Activated CD4-positive, alpha-beta T cell treated with anti-CD3 and anti-CD28 coated beads for 1 hour (primary cell): Measurements from ENCODE around the gene FCHO2.
"Not testable (repeated sequence)": the region's sequence is repeated elsewhere in the genome, so short reads cannot be mapped to it uniquely, and the experiment has no call there.

Experiments used
- DNase-seq: peaks from one replicate; pipeline ENCODE4 v3.0.0-alpha.2; 2020

The FCHO2 gene

GRCh38 chr5:72955768-72956323, at the start of gene FCHO2:
FCHO2 (plus strand) TSS chr5:72956041; CDS start chr5:72956097, 56 bp downstream.
- DNase-seq: peak; percentile 94

- no peak for DNase-seq
Observed at GRCh38 chr5:72906806-72907205, 49.0 kb upstream of the FCHO2 start.

GRCh38 chr5:72908664-72909063, 47.2 kb upstream of the FCHO2 start:
- no peak for DNase-seq

GRCh38 chr5:72917371-72917776, 38.5 kb upstream of the FCHO2 start:
- DNase-seq: no peak

- DNase-seq: no peak
Observed at GRCh38 chr5:72920690-72921502, 34.9 kb upstream of the FCHO2 start.

- DNase-seq: no peak
Observed at GRCh38 chr5:72921886-72922285, 34.0 kb upstream of the FCHO2 start.

- DNase-seq: no peak
Observed at GRCh38 chr5:72922422-72922821, 33.4 kb upstream of the FCHO2 start.

GRCh38 chr5:72925336-72926010, 30.4 kb upstream of the FCHO2 start:
- DNase-seq: no peak

GRCh38 chr5:72932686-72933085, 23.2 kb upstream of the FCHO2 start:
- DNase-seq: not testable (repeated sequence)

GRCh38 chr5:72934953-72935725, 20.7 kb upstream of the FCHO2 start:
- DNase-seq: not testable (repeated sequence)

- DNase-seq: no peak
Observed at GRCh38 chr5:72936893-72937292, 18.9 kb upstream of the FCHO2 start.

GRCh38 chr5:72937517-72938061, 18.3 kb upstream of the FCHO2 start:
- no peak for DNase-seq

GRCh38 chr5:72938206-72938605, 17.6 kb upstream of the FCHO2 start:
- no peak for DNase-seq

- no peak for DNase-seq
Observed at GRCh38 chr5:72940082-72940481, 15.8 kb upstream of the FCHO2 start.

- DNase-seq: no peak
Observed at GRCh38 chr5:72943307-72943706, 12.5 kb upstream of the FCHO2 start.

GRCh38 chr5:72947498-72947897, 8.3 kb upstream of the FCHO2 start:
- DNase-seq: no peak

GRCh38 chr5:72949481-72949880, 6.4 kb upstream of the FCHO2 start:
- DNase-seq: no peak

GRCh38 chr5:72951671-72952468, 4.0 kb upstream of the FCHO2 start:
- DNase-seq: no peak

- DNase-seq: no peak
Observed at GRCh38 chr5:72954389-72954788, 1.5 kb upstream of the FCHO2 start.

- DNase-seq: no peak
Observed at GRCh38 chr5:72955143-72955767, 586 bp upstream of the FCHO2 start.

GRCh38 chr5:72956324-72957140, 691 bp downstream of the FCHO2 start:
- DNase-seq: peak; percentile 9
